ENCODE measurements around the gene MANSC4.

The MANSC4 gene

GRCh38 chr12:27787559-27787958 lies 7.5 kb upstream of the MANSC4 start:
- H3K4me3 ChIP-seq (ENCODE audit: low read depth, low read length), result no peak overlapping the region

DNA sequence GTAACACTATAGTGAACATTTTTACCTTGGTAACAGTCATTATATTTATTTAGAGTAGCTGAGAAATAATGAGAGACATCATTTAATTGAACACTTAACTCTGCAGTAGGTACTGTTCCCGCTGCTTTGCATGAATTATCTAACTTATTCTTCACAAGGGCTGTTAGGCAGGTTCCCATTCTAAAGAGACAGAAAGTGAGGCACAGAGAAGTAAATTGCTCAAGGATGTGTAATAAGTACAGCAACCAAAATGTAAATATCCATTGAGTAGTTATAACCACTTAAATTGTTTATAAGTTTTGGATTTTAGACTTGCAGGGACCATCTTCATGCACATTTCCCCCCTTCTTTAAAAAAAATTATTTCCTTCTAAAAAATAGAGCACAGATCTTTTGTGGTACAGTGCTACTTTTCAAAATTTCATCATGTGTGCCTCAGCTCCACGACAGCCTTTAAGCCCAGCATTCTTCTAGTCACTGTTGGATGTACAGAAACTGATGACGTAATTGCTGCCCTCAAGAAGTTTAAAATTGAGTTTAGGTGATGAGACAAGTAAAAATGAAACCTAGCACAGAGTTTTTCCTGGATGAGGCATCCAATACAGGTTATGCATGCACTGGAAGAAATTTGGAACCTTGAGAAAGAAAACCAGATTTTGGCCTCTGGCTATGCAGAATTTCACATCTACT lies 6.0 kb upstream of the MANSC4 start:
- H3K4me3 ChIP-seq (ENCODE audit: low read depth, low read length), result no peak overlapping the region

More at GRCh38 chr12:27787559-27787958, 7.5 kb upstream of the MANSC4 start:
- TF ChIP-seq, protein P1, sequence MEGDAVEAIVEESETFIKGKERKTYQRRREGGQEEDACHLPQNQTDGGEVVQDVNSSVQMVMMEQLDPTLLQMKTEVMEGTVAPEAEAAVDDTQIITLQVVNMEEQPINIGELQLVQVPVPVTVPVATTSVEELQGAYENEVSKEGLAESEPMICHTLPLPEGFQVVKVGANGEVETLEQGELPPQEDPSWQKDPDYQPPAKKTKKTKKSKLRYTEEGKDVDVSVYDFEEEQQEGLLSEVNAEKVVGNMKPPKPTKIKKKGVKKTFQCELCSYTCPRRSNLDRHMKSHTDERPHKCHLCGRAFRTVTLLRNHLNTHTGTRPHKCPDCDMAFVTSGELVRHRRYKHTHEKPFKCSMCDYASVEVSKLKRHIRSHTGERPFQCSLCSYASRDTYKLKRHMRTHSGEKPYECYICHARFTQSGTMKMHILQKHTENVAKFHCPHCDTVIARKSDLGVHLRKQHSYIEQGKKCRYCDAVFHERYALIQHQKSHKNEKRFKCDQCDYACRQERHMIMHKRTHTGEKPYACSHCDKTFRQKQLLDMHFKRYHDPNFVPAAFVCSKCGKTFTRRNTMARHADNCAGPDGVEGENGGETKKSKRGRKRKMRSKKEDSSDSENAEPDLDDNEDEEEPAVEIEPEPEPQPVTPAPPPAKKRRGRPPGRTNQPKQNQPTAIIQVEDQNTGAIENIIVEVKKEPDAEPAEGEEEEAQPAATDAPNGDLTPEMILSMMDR (IDR thresholded peaks at IDR 0.05; ENCODE audit: borderline replicate concordance, insufficient read depth, low read depth, low read length), result no peak

DNA sequence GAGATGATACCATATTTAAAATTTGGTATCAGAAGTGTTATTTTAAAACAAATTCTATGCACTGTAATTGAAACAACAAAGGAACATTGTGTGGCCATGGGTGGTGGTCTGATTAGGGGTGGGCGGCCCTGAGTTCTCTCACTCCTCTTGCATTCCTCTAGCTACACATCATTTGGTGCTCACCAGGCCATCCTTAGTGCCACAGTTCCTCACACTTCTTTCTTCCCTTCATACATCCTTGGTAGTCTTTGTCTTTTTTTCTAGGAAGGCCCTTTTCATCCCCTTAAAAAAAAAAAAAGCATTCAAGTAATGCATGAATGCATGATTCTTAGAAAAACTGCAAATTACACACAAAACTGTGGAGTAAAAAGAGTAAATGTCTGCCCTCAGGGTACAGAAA lies 2.4 kb upstream of the MANSC4 start:
- no peak overlapping the region for H3K4me3 ChIP-seq (ENCODE audit: low read depth, low read length)
- TF ChIP-seq, protein P1 (IDR thresholded peaks at IDR 0.05; ENCODE audit: borderline replicate concordance, insufficient read depth, low read depth, low read length), result no peak

More for the DNA sequence above, 6.0 kb upstream of the MANSC4 start:
- TF ChIP-seq, protein P1 (IDR thresholded peaks at IDR 0.05; ENCODE audit: borderline replicate concordance, insufficient read depth, low read depth, low read length), result no peak

- TF ChIP-seq, protein P1 (IDR thresholded peaks at IDR 0.05; ENCODE audit: borderline replicate concordance, insufficient read depth, low read depth, low read length), result no peak
- no peak overlapping the region for H3K4me3 ChIP-seq (ENCODE audit: low read depth, low read length)
Observed at GRCh38 chr12:27781680-27782079, 1.6 kb upstream of the MANSC4 start.

GRCh38 chr12:27780612-27781408 lies 774 bp upstream of the MANSC4 start:
- peak overlapping the region; percentile 89 for H3K4me3 ChIP-seq (ENCODE audit: low read depth, low read length)
- TF ChIP-seq, protein P1 (IDR thresholded peaks at IDR 0.05; ENCODE audit: borderline replicate concordance, insufficient read depth, low read depth, low read length), result no peak

DNA sequence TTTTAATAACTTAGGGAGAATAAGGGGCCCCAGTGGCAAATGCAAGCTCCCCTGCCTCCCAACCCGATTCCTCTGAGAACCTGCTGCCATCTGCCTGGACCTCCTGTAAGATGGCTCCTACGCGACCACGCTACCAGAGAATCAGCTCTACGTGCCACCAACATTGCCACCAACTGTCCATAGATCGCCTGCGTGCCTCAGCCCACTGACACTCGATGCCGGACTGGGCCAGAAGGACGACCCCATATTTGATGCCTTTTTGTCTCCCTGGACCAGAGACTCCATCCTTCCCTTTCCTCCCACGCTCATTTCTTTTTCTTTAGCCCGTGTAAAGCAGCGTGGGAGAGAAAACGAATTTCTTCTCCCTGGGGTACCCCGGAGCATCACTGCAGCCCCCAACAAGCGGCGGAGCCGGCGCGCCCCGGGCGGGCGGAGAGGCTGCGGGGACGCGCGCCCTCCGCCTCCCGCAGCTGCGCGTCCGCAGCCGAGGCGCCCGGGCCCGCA lies 568 bp downstream of the MANSC4 start:
- TF ChIP-seq, protein P1 (IDR thresholded peaks at IDR 0.05; ENCODE audit: borderline replicate concordance, insufficient read depth, low read depth, low read length), result no peak
- peak overlapping the region; percentile 89 for H3K4me3 ChIP-seq (ENCODE audit: low read depth, low read length)
